GM19023 (cell line): ENCODE data around the gene ATG7.
"Not testable (repeated sequence)": the region's sequence is repeated elsewhere in the genome, so short reads cannot be mapped to it uniquely, and the experiment has no call there.

Source experiments
- ATAC-seq: cut with Tn5 transposase; IDR thresholded peaks from one replicate; pipeline ENCODE4 v1.9.1; 2021; ENCODE audit warnings: mild to moderate bottlenecking, moderate library complexity; ENCODE audit not compliant: unreplicated experiment

The ATG7 gene

GRCh38 chr3:11384074-11384473, 111.9 kb downstream of the ATG7 start:
- no peak for ATAC-seq

DNA sequence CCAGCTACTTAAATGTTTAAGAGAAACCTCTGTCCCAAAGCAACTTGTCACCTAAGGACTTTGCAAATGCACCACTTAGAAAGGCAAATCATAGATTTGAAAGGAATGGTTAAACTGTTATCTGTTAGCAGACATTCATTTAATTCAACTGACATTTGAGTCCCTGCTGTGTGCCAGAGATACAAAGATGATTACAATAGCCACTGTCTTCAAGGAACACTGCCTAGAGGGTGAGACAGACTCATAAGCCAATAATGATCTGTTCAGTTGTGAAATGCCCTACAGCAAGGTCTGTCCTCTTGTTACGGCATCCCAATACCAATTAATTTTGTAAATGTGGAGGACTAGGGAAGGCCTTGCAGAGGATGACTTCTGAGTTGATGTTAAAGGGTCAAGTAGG, 113.1 kb downstream of the ATG7 start:
- ATAC-seq, result no peak

DNA sequence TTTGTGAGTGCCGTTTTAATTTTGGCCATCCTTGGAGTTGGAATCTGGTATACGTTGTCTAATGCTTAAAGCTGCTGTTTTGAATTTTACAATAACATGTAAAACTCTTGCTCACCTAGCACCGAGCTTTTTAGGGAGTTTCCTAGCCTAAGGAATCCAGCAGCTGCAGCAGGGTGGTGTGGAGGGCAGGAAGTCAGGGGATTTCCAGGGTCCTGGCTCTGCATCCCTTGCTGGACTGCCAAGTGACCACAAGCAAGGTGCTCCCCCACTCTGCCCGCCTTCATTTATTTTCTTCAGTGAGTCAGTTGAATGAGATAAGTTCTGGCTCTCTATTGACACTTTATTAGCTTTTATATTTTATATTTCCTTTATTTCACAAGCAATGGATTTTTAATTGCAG, 113.7 kb downstream of the ATG7 start:
- ATAC-seq, result no peak

DNA sequence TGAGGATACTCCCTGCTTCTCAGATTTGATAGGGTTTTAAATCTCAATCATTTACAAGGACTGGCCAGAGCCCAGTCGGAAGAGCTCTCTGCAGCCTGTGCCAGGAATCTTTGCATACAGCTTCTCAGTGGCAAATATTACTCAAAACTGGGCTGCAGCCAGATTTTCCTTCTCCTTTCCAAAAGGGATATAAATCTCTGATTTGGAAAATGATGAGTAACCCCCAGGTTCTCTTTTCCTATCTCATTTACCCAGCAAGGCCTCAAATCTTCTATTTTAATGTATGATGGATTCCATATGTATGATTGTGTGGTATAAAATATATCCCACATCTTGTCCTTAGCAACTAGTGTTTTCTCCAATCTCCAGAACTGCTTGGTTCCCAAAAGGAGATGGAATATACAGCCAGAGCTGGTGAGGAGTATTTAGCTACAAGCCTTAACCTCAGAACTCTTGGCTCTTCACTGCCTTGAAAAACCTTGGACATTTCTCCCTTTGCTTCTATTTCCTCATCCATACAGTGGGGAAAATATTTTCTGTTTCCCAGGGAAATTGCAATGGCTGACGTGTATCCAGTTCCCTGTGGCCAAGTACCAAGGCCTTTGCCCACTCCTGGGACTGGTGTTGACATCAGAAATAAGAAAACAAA, 114.4 kb downstream of the ATG7 start:
- ATAC-seq, result no peak

GRCh38 chr3:11389386-11390268, 117.4 kb downstream of the ATG7 start:
- no peak for ATAC-seq

- ATAC-seq, result no peak
These were observed 118.4 kb downstream of the ATG7 start for GRCh38 chr3:11390411-11391131.

DNA sequence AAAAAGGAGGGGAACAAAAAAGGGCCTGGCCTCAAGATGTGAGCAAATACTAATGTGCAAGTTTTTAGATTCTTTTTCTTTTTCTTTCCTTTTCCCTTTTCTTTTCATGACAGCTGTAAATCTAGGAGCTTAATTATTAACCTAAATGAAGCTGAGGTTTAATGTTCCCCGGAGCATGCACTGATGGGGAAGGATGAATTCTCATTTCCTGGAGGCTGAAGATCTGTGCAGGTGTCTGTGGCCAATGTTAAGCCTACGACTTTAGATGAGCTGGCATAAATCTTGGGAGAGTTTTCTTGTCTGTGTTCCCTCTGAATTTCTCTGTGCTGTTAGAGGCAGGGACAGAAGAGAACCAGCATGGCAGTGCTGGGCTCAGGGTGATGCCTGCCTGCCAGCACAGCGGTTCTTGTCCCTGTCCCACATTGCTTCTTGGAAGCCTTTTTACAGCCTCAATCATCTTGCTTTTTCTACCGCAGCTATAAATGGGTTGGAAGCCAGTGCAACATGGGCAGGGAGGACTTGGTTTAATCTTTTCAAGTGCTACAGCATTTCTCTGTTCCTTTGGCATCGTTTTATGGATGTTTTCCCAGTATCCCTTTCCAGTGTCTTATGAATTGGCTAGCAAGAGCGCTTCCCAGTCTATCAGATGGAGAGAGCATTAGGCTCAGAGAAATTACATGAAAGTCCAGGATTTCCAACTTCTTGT, 119.1 kb downstream of the ATG7 start:
- ATAC-seq, result no peak

DNA sequence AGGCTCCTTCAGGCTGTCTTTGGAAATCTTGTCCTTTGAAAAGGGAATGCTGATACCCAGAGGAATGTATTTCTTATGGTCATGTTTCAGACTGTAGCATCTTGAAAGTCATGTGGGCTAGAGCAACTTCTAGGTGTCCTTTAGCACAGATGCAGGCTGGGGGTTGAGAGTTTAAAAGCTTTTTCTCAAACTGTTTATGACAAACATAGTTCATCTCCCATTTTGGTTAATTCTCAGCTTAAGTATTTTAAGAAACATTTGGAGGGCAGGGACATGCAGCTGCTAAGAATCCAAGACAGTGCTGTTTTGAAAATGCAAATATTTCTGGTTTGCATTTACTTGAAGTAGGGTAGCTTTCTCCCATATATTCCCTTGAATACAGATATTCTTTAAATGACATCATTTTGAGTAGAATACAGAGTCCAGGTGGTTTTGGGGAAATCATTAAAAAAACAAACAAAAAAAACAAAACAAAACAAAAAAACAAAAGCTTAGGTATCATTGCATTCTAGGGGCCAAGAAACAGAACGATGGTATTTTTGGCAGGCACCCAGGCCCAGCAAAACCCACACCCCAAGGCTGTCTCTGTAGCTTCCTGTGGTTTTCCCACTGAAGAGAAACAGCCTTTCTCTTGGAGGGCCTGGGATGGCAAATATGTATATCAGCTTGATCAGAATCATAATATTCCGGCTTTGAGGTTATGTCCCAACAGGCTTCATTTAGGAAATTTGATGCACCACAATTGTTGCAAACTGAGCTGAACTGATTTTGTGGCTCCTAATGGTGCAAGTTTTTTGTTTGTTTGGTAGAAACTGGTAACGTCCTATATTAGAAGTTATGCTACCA, 120.0 kb downstream of the ATG7 start:
- no peak for ATAC-seq

GRCh38 chr3:11392860-11393114, 120.6 kb downstream of the ATG7 start:
- no peak for ATAC-seq

- ATAC-seq, result no peak
These were observed 121.2 kb downstream of the ATG7 start for GRCh38 chr3:11393401-11393800.

- ATAC-seq, result no peak
These were observed 122.2 kb downstream of the ATG7 start for GRCh38 chr3:11394392-11394791.

- ATAC-seq, result no peak
These were observed 128.0 kb downstream of the ATG7 start for GRCh38 chr3:11400213-11400612.

GRCh38 chr3:11401434-11401833, 129.2 kb downstream of the ATG7 start:
- ATAC-seq, result no peak

- ATAC-seq, result no peak
These were observed 133.1 kb downstream of the ATG7 start for GRCh38 chr3:11405323-11405722.

GRCh38 chr3:11407644-11408043, 135.4 kb downstream of the ATG7 start:
- no peak for ATAC-seq

DNA sequence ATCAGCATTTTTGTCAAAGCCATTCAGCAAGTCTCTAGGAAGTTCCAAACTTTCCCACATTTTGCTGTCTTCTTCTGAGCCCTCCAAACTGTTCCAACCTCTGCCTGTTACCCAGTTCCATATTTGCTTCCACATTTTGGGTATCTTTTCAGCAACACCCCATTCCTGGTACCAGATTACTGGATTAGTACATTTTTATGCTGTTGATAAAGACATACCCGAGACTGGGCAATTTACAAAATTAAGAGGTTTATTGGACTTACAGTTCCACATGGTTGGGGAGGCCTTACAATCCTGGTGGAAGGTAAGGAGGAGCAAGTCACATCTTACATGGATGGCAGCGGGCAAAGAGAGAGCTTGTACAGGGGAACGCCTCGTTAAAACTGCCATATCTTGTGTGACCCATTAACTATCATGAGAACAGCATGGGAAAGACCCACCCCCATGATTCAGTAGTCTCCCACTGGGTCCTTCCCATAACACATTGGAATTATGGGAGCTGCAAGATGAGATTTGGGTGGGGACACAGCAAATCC, 136.2 kb downstream of the ATG7 start:
- ATAC-seq, result not testable (repeated sequence)

- ATAC-seq, result no peak
These were observed 138.4 kb downstream of the ATG7 start for GRCh38 chr3:11410564-11410963.

GRCh38 chr3:11411956-11412355, 139.8 kb downstream of the ATG7 start:
- no peak for ATAC-seq

GRCh38 chr3:11413071-11413470, 140.9 kb downstream of the ATG7 start:
- no peak for ATAC-seq

GRCh38 chr3:11415099-11415498, 142.9 kb downstream of the ATG7 start:
- ATAC-seq, result no peak
